K562 (cell line): ENCODE data around the gene PSMB10. TPM values are rescaled to one million over a fixed set of nuclear protein-coding genes. Genes with fewer than 3 reads are reported as not detected.

Source experiments
- ATAC-seq: fragments of 200-7000 bp; cut with Tn5 transposase; 3 replicates; pipeline ENCODE4 v1.9.1; 2020; ENCODE audit warnings: moderate library complexity
- BruUV-seq: library from RNA; stranded (reverse); fragments of 400-500 nt; replicated peaks from 2 replicates; lab custom pipeline; 2021; lab: Mats Ljungman, UMichigan
- CTCF ChIA-PET: fragments of 300-600 bp; formaldehyde crosslinking; extraction: SDS; loops from one replicate; lab custom pipeline; 2021; ENCODE audit warnings: low intra/inter-chr PET ratio; lab: Yijun Ruan, JAX
- POLR2A ChIA-PET: fragments of 300-600, 350-650 bp; sonication (Branson Sonifier 250); formaldehyde crosslinking; extraction: SDS; loops from one replicate; lab custom pipeline; 2021; ENCODE audit warnings: antibody characterized with exemption, inconsistent platforms; lab: Yijun Ruan, JAX
- DNase-seq, 4 experiments: peaks; one replicate each; pipeline versions ENCODE4 v3.0.0 to v3.0.0-alpha.2; 2011 to 2018; ENCODE audit warnings: low spot score in 3 of 4, mixed read lengths in 3 of 4; ENCODE audit errors: extremely low read depth in 1 of 4
- FAIRE-seq: peaks from 2 replicates; lab custom pipeline; 2011; peaks lifted over from hg19 to GRCh38; lab: Jason Lieb, UNC
- H2AFZ ChIP-seq: 2 replicates; pipeline ENCODE4 v1.6.0; 2011; ENCODE audit warnings: low read depth, low read length, control low read depth, inconsistent platforms
- H3K27ac ChIP-seq: fragments of 200-600 bp; 3 replicates; pipeline ENCODE4 v1.8.0; 2011; ENCODE audit warnings: low read depth, mild to moderate bottlenecking, control low read depth, inconsistent platforms, low read length, moderate library complexity, mixed read lengths; ENCODE audit errors: extremely low read depth
- H3K27me3 ChIP-seq, 2 experiments: fragments of 300-600 bp in 1 of 2; 2 replicates in 1 of 2; 3 replicates in 1 of 2; pipeline versions ENCODE4 v1.6.0 to v1.8.0; 2011; ENCODE audit warnings: inconsistent platforms in 2 of 2, low read length in 2 of 2, mild to moderate bottlenecking in 1 of 2, mixed read lengths in 1 of 2, moderate library complexity in 1 of 2; ENCODE audit not compliant: control insufficient read depth in 2 of 2, insufficient read depth in 2 of 2
- H3K36me3 ChIP-seq: fragments of 300-600 bp; 3 replicates; pipeline ENCODE4 v1.8.0; 2011; ENCODE audit warnings: mild to moderate bottlenecking, low read length, inconsistent platforms; ENCODE audit not compliant: control insufficient read depth, insufficient read depth
- H3K4me1 ChIP-seq, 2 experiments: fragments of 200-600 bp in 1 of 2; replicated peaks in 1 of 2; 2 replicates in 1 of 2; 3 replicates in 1 of 2; pipeline versions ENCODE4 v1.5.1 to v1.8.0; 2011; ENCODE audit warnings: inconsistent platforms in 2 of 2, low read length in 2 of 2, mild to moderate bottlenecking in 1 of 2, mixed read lengths in 1 of 2, moderate library complexity in 1 of 2; ENCODE audit not compliant: control insufficient read depth in 2 of 2, insufficient read depth in 2 of 2
- H3K4me2 ChIP-seq: 2 replicates; pipeline ENCODE4 v1.6.1; 2011; ENCODE audit warnings: low read length, control low read depth, inconsistent platforms, mixed read lengths; ENCODE audit not compliant: insufficient read depth
- H3K4me3 ChIP-seq: fragments of 200-600 bp; sonication (generic), shearing (Covaris generic); 2 replicates; pipeline ENCODE4 v1.5.1; 2016; ENCODE audit warnings: control low read depth, inconsistent platforms
- H3K79me2 ChIP-seq: fragments of 200-600 bp; 3 replicates; pipeline ENCODE4 v1.8.0; 2011; ENCODE audit warnings: low read length, inconsistent platforms; ENCODE audit not compliant: control insufficient read depth, insufficient read depth
- H3K9ac ChIP-seq, 2 experiments: 2 replicates each; pipeline versions ENCODE4 v1.6.0 to v1.6.1; 2011; ENCODE audit warnings: low read depth in 2 of 2, low read length in 2 of 2, control low read depth in 1 of 2, inconsistent platforms in 1 of 2, mild to moderate bottlenecking in 1 of 2, mixed read lengths in 1 of 2; ENCODE audit not compliant: insufficient read depth in 1 of 2
- H3K9me1 ChIP-seq: one replicate; pipeline ENCODE4 v1.6.0; 2011; ENCODE audit warnings: inconsistent platforms, mild to moderate bottlenecking, low read length, moderate library complexity; ENCODE audit not compliant: control insufficient read depth, insufficient read depth
- H3K9me3 ChIP-seq: replicated peaks from 2 replicates; pipeline ENCODE4 v1.5.1; 2011; ENCODE audit warnings: low read depth, low read length, inconsistent platforms; ENCODE audit not compliant: control insufficient read depth, insufficient read depth
- H4K20me1 ChIP-seq: replicated peaks from 2 replicates; pipeline ENCODE4 v1.6.1; 2011; ENCODE audit warnings: low read length, inconsistent platforms, mixed read lengths; ENCODE audit not compliant: control insufficient read depth, insufficient read depth
- ARID2 ChIP-seq: fragments of 450-650 bp; IDR thresholded peaks from 2 replicates; pipeline ENCODE4 v1.6.1; 2017; ENCODE audit warnings: antibody characterized with exemption, mild to moderate bottlenecking
- C11orf30 ChIP-seq: fragments of 450-650 bp; IDR thresholded peaks from 2 replicates; pipeline ENCODE4 v1.6.1; 2016; ENCODE audit warnings: low read depth, mild to moderate bottlenecking
- CCNT2 ChIP-seq: IDR thresholded peaks from 2 replicates; pipeline ENCODE4 v1.6.1; 2011; ENCODE audit warnings: borderline replicate concordance, low read depth, mild to moderate bottlenecking, moderate library complexity, mixed read lengths, low read length; ENCODE audit not compliant: insufficient read length; ENCODE audit errors: extremely low read depth
- FOXJ2 ChIP-seq: fragments of 200-800 bp; sonication (Bioruptor generic); IDR thresholded peaks from 2 replicates; pipeline ENCODE4 v1.6.1; 2016; ENCODE audit warnings: missing genetic modification characterization, missing compliant biosample characterization
- FOXP1 ChIP-seq: sonication (generic); formaldehyde crosslinking; IDR thresholded peaks from 2 replicates; pipeline ENCODE4 v1.8.0; 2022; ENCODE audit warnings: mild to moderate bottlenecking, missing genetic modification reagents
- MCM3 ChIP-seq: fragments of 450-650 bp; IDR thresholded peaks from 2 replicates; pipeline ENCODE4 v1.6.1; 2016
- MEF2D ChIP-seq: conservative IDR thresholded peaks from 2 replicates; pipeline ENCODE4 v1.6.1; 2016; ENCODE audit warnings: low read depth, missing genetic modification characterization, missing compliant biosample characterization
- NUFIP1 ChIP-seq: fragments of 450-650 bp; IDR thresholded peaks from 2 replicates; pipeline ENCODE4 v1.6.1; 2018; ENCODE audit not compliant: partially characterized antibody
- POLR2A ChIP-seq: fragments of 450-650 bp; conservative IDR thresholded peaks from 2 replicates; pipeline ENCODE4 v1.6.1; 2016
- WGBS: fragments of 100-300 bp; shearing (Covaris generic); methylation state at CpG from one replicate; pipeline ENCODE4 v1.1.6; 2016; ENCODE audit warnings: low coverage, mixed read lengths; ENCODE audit not compliant: insufficient coverage; ENCODE audit errors: missing lambda C conversion rate; 5-methylcytosine and 5-hydroxymethylcytosine counted together
- in situ Hi-C: fragments of 300-500 bp; cut with MboI; formaldehyde crosslinking; loops from 4 replicates; pipeline ENCODE4 v1.15.0; 2018; ENCODE audit warnings: inconsistent platforms, mixed read lengths
- intact Hi-C: fragments of 100-400 bp; cut with micrococcal nuclease; formaldehyde crosslinking; loops from 2 replicates; pipeline ENCODE4 v1.14.2; 2022
- polyA plus RNA-seq, 8 experiments: library from polyadenylated mRNA; depleted of rRNA in 4 of 8; stranded (reverse) in 5 of 8; unstranded in 3 of 8; fragments of >200 nt; fragmentation: Nextera tagmentation in 2 of 8; fragmentation: Illumina TruSeq in 1 of 8; extraction: Ambion mirVana in 2 of 8; extraction: Trizol in 1 of 8; gene quantifications; 2 replicates each; pipeline versions ENCODE4 v1.2.1 to v1.2.3, GENCODE V29; 2011 to 2014; ENCODE audit warnings: inconsistent platforms in 1 of 8, missing spikeins in 1 of 8
- total RNA-seq, 7 experiments: library from RNA; depleted of rRNA in 6 of 7; stranded (reverse); fragments of >200 nt in 6 of 7; fragmentation: Illumina TruSeq in 2 of 7; extraction: Trizol in 2 of 7; gene quantifications; 2 replicates each; pipeline versions ENCODE4 v1.2.1 to v1.2.3, GENCODE V29; 2011 to 2021; ENCODE audit warnings: low replicate concordance in 1 of 7
- TF ChIP-seq, protein P1 (sequence below): sonication (generic); formaldehyde crosslinking; IDR thresholded peaks from 2 replicates; pipeline ENCODE4 v1.8.0; 2022; ENCODE audit warnings: missing genetic modification reagents, mild to moderate bottlenecking, borderline replicate concordance
- TF ChIP-seq, protein P2 (sequence below), 2 experiments: fragments of 450-650 bp; IDR thresholded peaks; 2 replicates each; pipeline ENCODE4 v1.6.1; 2016; ENCODE audit warnings: mild to moderate bottlenecking in 2 of 2, borderline replicate concordance in 1 of 2, low read depth in 1 of 2, moderate library complexity in 1 of 2

Gene PSMB10
- total and polyA plus RNA-seq, 9 of the 15 experiments (the other 6 are each of a cell fraction or from before 2014, with no cell fraction given) = 11.7 to 105 (median 51.0) TPM

DNA sequence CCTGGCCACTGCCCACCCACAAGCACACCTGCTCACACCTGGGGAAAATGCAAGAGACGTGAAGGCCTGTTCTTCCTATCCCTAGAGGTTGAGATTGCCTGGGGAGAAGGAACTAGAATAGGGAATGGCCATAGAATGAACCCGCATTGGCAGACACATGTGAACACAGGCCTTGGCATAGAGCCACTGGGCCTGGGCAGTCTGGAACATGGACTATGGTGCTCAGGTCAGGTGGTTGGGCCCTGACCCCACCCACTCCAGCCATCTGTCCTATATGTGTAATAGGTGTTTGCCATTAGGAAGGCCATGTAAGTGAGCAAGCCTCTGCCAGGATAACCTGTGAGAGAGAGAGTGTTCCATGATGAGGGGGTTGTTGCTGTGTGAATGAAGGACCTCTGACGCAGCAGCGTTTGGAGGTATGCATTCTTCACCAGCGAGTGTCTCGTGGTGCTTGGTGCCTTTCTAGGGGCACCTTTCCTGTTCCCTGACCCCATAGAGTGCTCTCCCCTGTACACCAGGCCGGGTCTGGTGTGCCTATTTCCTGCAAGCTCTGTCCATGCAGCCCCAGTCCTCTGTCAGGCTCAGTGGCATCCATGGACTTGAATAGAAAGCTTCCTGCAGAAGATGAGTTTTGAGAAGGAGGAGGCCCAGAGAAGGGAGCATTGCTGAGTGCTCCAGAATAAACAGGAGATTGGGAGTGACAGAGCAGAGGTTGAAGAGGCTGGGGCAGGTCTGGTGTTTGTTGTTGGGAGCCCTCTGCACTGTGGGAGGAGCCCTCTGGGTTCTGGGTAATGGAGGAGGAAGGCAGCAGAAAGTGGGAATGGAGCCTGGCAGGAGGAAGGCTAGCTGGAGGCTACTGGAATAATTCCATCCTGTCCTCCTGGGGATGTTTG, 20.6 kb downstream of the PSMB10 start:
- in situ Hi-C loops (no loop called here), intact Hi-C loops (no loop called here)
- ATAC-seq = no peak
- TF ChIP-seq FOXP1 (CRISPR knock-in tag) (no peak), C11orf30 (no peak), FOXJ2 (tag) (no peak), CCNT2 (no peak), POLR2A (no peak), MEF2D (tag) (no peak), MCM3 (no peak), ARID2 (no peak), NUFIP1 (no peak)
- TF ChIP-seq, protein P1, sequence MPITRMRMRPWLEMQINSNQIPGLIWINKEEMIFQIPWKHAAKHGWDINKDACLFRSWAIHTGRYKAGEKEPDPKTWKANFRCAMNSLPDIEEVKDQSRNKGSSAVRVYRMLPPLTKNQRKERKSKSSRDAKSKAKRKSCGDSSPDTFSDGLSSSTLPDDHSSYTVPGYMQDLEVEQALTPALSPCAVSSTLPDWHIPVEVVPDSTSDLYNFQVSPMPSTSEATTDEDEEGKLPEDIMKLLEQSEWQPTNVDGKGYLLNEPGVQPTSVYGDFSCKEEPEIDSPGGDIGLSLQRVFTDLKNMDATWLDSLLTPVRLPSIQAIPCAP (CRISPR knock-in tag) = no peak
- TF ChIP-seq, protein P2, sequence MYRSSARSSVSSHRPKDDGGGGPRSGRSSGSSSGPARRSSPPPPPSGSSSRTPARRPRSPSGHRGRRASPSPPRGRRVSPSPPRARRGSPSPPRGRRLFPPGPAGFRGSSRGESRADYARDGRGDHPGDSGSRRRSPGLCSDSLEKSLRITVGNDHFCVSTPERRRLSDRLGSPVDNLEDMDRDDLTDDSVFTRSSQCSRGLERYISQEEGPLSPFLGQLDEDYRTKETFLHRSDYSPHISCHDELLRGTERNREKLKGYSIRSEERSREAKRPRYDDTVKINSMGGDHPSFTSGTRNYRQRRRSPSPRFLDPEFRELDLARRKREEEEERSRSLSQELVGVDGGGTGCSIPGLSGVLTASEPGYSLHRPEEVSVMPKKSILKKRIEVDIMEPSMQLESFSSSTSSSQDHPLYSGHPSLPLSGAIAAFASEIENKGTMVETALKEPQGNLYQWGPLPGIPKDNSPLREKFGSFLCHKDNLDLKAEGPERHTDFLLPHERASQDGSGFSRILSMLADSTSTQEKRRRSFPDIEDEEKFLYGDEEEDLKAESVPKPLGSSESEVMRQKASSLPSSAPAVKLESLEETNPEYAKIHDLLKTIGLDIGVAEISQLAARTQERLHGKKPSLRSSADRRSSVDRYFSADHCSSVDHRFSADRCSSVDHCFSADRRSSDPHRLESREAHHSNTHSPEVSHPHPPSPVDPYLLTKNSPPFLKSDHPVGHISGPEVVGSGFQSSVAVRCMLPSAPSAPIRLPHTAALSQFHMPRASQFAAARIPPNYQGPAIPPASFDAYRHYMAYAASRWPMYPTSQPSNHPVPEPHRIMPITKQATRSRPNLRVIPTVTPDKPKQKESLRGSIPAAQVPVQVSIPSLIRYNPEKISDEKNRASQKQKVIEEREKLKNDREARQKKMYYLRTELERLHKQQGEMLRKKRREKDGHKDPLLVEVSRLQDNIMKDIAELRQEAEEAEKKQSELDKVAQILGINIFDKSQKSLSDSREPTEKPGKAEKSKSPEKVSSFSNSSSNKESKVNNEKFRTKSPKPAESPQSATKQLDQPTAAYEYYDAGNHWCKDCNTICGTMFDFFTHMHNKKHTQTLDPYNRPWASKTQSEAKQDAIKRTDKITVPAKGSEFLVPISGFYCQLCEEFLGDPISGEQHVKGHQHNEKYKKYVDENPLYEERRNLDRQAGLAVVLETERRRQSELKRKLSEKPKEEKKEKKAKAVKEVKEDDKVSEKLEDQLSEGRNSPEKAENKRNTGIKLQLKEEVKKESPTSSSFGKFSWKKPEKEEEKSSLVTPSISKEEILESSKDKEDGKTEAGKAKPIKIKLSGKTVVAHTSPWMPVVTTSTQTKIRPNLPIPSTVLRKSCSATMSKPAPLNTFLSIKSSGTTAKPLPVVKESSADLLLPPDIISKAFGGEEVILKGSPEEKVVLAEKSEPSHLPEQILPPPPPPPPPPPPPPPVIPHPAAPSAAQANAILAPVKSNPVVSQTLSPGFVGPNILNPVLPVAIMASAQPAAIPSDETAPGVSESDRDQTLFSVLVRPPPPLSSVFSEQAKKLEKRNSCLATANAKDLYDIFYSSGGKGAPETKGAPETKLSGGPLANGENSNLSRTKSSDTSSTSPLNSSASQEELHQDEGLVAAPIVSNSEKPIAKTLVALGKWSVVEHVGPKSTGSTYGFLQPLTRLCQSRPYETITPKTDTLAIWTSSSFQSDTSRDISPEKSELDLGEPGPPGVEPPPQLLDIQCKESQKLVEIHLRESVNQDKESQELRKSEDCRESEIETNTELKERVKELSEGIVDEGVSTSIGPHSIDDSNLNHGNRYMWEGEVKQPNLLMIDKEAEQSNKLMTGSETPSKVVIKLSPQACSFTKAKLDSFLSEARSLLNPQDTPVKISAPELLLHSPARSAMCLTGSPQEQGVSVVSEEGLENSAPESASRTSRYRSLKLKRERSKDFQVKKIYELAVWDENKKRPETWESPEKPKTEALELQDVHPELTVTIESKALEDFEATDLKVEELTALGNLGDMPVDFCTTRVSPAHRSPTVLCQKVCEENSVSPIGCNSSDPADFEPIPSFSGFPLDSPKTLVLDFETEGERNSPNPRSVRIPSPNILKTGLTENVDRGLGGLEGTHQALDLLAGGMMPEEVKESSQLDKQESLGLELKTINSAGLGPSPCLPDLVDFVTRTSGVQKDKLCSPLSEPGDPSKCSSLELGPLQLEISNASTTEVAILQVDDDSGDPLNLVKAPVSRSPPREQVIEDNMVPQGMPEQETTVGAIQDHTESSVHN (IDR thresholded peaks at IDR 0.05; ENCODE audit: borderline replicate concordance in 1 of 2, low read depth in 1 of 2) = no peak

More for the DNA sequence above, 20.6 kb downstream of the PSMB10 start:
- H2AFZ ChIP-seq = no peak overlapping the region
- no peaks in the 10 kb centered on the region for H3K79me2 ChIP-seq
- ChIA-PET CTCF (no interaction called here), POLR2A (interaction anchor here (0.6 to 1.8 kb wide), 5 partner anchors 11 to 198 kb away, joined by 3 to 6 read pairs (median 4); no protein-coding TSS in a partner anchor)
- no peaks in the 10 kb centered on the region for H3K27me3 ChIP-seq
- no peak for FAIRE-seq
- WGBS = 64% methylated on average over 7 of the region's 7 CpGs
- H3K4me3 ChIP-seq = no peak overlapping the region
- peaks cover 5 to 16% of the 10 kb centered on the region in 2 experiments; a peak in 4 of 5 replicates for H3K4me1 ChIP-seq
- H3K36me3 ChIP-seq = no peaks in the 10 kb centered on the region
- no peak for DNase-seq
- H3K27ac ChIP-seq = no peak overlapping the region
- no peak overlapping the region for H3K9ac ChIP-seq
- H3K4me2 ChIP-seq = no peak overlapping the region
- H3K9me3 ChIP-seq = no peaks in the 10 kb centered on the region
- peaks cover 14% of the 10 kb centered on the region for H4K20me1 ChIP-seq
- peaks cover 4% of the 10 kb centered on the region for H3K9me1 ChIP-seq
- no TSS peak for BruUV-seq
